Endothelial cell of umbilical vein (primary cell): ENCODE measurements around the gene FIS1. TPM values are rescaled to one million over a fixed set of nuclear protein-coding genes. Genes with fewer than 3 reads are reported as not detected.

Experiments
- BruUV-seq: library from RNA; stranded (reverse); fragments of 400-500 nt; replicated peaks from 2 replicates; lab custom pipeline; 2021; lab: Mats Ljungman, UMichigan
- CTCF ChIA-PET: fragments of 300-600, 350-600 bp; sonication (Branson Sonifier 250); formaldehyde crosslinking; loops from one replicate; lab custom pipeline; 2021; ENCODE audit warnings: antibody characterized with exemption, inconsistent platforms; lab: Charles Lee
- POLR2A ChIA-PET: fragments of 300-600, 350-600 bp; sonication (Branson Sonifier 250); formaldehyde crosslinking; loops from one replicate; lab custom pipeline; 2021; ENCODE audit warnings: antibody characterized with exemption, inconsistent platforms; lab: Charles Lee
- DNase-seq: peaks from one replicate; pipeline ENCODE4 v3.0.0-alpha.2; 2011; ENCODE audit warnings: low read depth, low spot score
- FAIRE-seq: peaks from 2 replicates; lab custom pipeline; 2011; peaks lifted over from hg19 to GRCh38; lab: Jason Lieb, UNC
- H2AFZ ChIP-seq: 2 replicates; pipeline ENCODE4 v1.6.0; 2012; ENCODE audit warnings: low read depth, low read length, control low read depth, inconsistent platforms
- H3K27ac ChIP-seq: 2 replicates; pipeline ENCODE4 v1.5.1; 2011; ENCODE audit warnings: low read depth, mild to moderate bottlenecking, control low read depth, low read length, moderate library complexity; ENCODE audit not compliant: insufficient read depth
- H3K27me3 ChIP-seq, 2 experiments: 2 replicates each; pipeline versions ENCODE4 v1.6.0 to v1.6.1; 2011; ENCODE audit warnings: low read length in 2 of 2, mixed read lengths in 1 of 2; ENCODE audit not compliant: control insufficient read depth in 2 of 2, insufficient read depth in 2 of 2
- H3K36me3 ChIP-seq, 2 experiments: 2 replicates in 1 of 2; 3 replicates in 1 of 2; pipeline ENCODE4 v1.5.1; 2011; ENCODE audit warnings: low read length in 2 of 2, mild to moderate bottlenecking in 1 of 2, moderate library complexity in 1 of 2; ENCODE audit not compliant: control insufficient read depth in 2 of 2, insufficient read depth in 2 of 2; ENCODE audit errors: extremely low read depth in 1 of 2
- H3K4me1 ChIP-seq: 3 replicates; pipeline ENCODE4 v1.5.1; 2011; ENCODE audit warnings: mild to moderate bottlenecking, low read length; ENCODE audit not compliant: control insufficient read depth, insufficient read depth; ENCODE audit errors: extremely low read depth
- H3K4me2 ChIP-seq: 2 replicates; pipeline ENCODE4 v1.6.1; 2011; ENCODE audit warnings: low read length, control low read depth, mixed read lengths; ENCODE audit not compliant: insufficient read depth
- H3K4me3 ChIP-seq, 3 experiments: fragments of 200-600 bp in 1 of 3; sonication (generic), shearing (Covaris generic) in 1 of 3; replicated peaks in 1 of 3; 2 replicates each; pipeline ENCODE4 v1.5.1; 2011 to 2016; ENCODE audit warnings: control low read depth in 3 of 3, low read length in 3 of 3, mild to moderate bottlenecking in 2 of 3, inconsistent platforms in 1 of 3, low read depth in 1 of 3, moderate library complexity in 1 of 3; ENCODE audit not compliant: insufficient read depth in 1 of 3
- H3K79me2 ChIP-seq: 2 replicates; pipeline ENCODE4 v1.6.0; 2012; ENCODE audit warnings: low read length, inconsistent platforms; ENCODE audit not compliant: control insufficient read depth, insufficient read depth
- H3K9ac ChIP-seq: replicated peaks from 2 replicates; pipeline ENCODE3; 2011; ENCODE audit warnings: low read length, control low read depth; ENCODE audit not compliant: insufficient read depth; ENCODE audit errors: extremely low read depth
- H3K9me1 ChIP-seq: replicated peaks from 3 replicates; pipeline ENCODE4 v1.6.0; 2011; ENCODE audit warnings: mild to moderate bottlenecking, low read length; ENCODE audit not compliant: control insufficient read depth, insufficient read depth; ENCODE audit errors: extremely low read depth
- H3K9me3 ChIP-seq: replicated peaks from 2 replicates; pipeline ENCODE4 v1.5.1; 2012; ENCODE audit warnings: low read length, inconsistent platforms; ENCODE audit not compliant: control insufficient read depth, insufficient read depth
- H4K20me1 ChIP-seq: replicated peaks from 2 replicates; pipeline ENCODE3; 2011; ENCODE audit warnings: mild to moderate bottlenecking, low read length; ENCODE audit not compliant: control insufficient read depth, insufficient read depth; ENCODE audit errors: extremely low read depth
- CTCF ChIP-seq, 2 donors: IDR thresholded peaks; 1 replicate in 1 of 2; 2 replicates in 1 of 2; pipeline ENCODE4 v1.5.1; 2011; ENCODE audit warnings: low read length in 2 of 2, mild to moderate bottlenecking in 2 of 2, moderate library complexity in 2 of 2, control low read depth in 1 of 2, inconsistent platforms in 1 of 2, low read depth in 1 of 2; ENCODE audit not compliant: insufficient read depth in 1 of 2; ENCODE audit errors: extremely low read depth in 1 of 2
- EZH2 ChIP-seq: IDR thresholded peaks from 2 replicates; pipeline ENCODE4 v1.6.1; 2012; ENCODE audit warnings: borderline replicate concordance, low read depth, mild to moderate bottlenecking, moderate library complexity, low read length, inconsistent platforms; ENCODE audit not compliant: severe bottlenecking
- FOS ChIP-seq: IDR thresholded peaks from 2 replicates; pipeline ENCODE4 v1.6.1; 2011; ENCODE audit warnings: mild to moderate bottlenecking, low read length, moderate library complexity, borderline replicate concordance; ENCODE audit not compliant: insufficient read depth
- GATA2 ChIP-seq: IDR thresholded peaks from 2 replicates; pipeline ENCODE4 v1.7.0; 2011; ENCODE audit warnings: low read depth, mild to moderate bottlenecking, moderate library complexity, mixed read lengths, low read length; ENCODE audit not compliant: insufficient read length, insufficient read depth
- JUN ChIP-seq: IDR thresholded peaks from 2 replicates; pipeline ENCODE4 v1.6.1; 2011; ENCODE audit warnings: borderline replicate concordance, low read depth; ENCODE audit not compliant: insufficient read length, insufficient read depth
- MYC ChIP-seq: IDR thresholded peaks from one replicate; pipeline ENCODE4 v1.6.1; 2011; ENCODE audit warnings: mild to moderate bottlenecking, low read depth, low read length
- POLR2A ChIP-seq: IDR thresholded peaks from 2 replicates; pipeline ENCODE4 v1.6.1; 2012; ENCODE audit warnings: low read depth, mild to moderate bottlenecking, control low read depth, low read length
- POLR2AphosphoS5 ChIP-seq: IDR thresholded peaks from 2 replicates; pipeline ENCODE4 v1.6.1; 2012; ENCODE audit warnings: low read depth, mild to moderate bottlenecking, control low read depth, low read length, moderate library complexity; ENCODE audit not compliant: insufficient read depth
- dilution Hi-C: fragments of 300-500 bp; cut with MboI; formaldehyde crosslinking; loops from one replicate; pipeline ENCODE4 v1.15.0; 2019; ENCODE audit warnings: low sequenced_read_pairs; ENCODE audit not compliant: extremely low pct_ligation_motif_present
- intact Hi-C: fragments of 100-400 bp; cut with micrococcal nuclease; formaldehyde crosslinking; loops from one replicate; pipeline ENCODE4 v1.10.0; 2022
- polyA plus RNA-seq, 4 experiments: library from polyadenylated mRNA; depleted of rRNA in 3 of 4; stranded (reverse) in 3 of 4; unstranded in 1 of 4; fragments of >200 nt; gene quantifications; 2 replicates each; pipeline versions ENCODE4 v1.2.1 to v1.2.3, GENCODE V29; 2011 to 2012; ENCODE audit warnings: missing spikeins in 1 of 4
- total RNA-seq: library from RNA; stranded (reverse); gene quantifications from 2 replicates; pipeline ENCODE4 v1.2.3, GENCODE V29; 2021
- TF ChIP-seq, protein P1 (sequence below): IDR thresholded peaks from 2 replicates; pipeline ENCODE4 v1.6.1; 2011; ENCODE audit not compliant: insufficient read depth, insufficient read length

FIS1 gene
- total and polyA plus RNA-seq, 2 donors (not counting 3 experiments of a cell fraction or from before 2014, with no cell fraction given), result 132 to 330 TPM

GRCh38 chr7:101250324-101250723, 5.4 kb upstream of the FIS1 start:
- dilution Hi-C loops (no loop called here), intact Hi-C loops (no loop called here)
- no peaks in the 10 kb centered on the region for H3K27me3 ChIP-seq
- H3K9ac ChIP-seq, result no peak overlapping the region
- H3K9me3 ChIP-seq, result no peaks in the 10 kb centered on the region
- TF ChIP-seq EZH2 (no peak), FOS (no peak), GATA2 (no peak), MYC (no peak), POLR2AphosphoS5 (no peak), JUN (no peak), CTCF (IDR thresholded peaks at IDR 0.05; ENCODE audit: extremely low read depth in 1 of 2, insufficient read depth in 1 of 2, low read depth in 1 of 2, low read length in 2 of 2) (no peak), POLR2A (no peak)
- TF ChIP-seq, protein P1, sequence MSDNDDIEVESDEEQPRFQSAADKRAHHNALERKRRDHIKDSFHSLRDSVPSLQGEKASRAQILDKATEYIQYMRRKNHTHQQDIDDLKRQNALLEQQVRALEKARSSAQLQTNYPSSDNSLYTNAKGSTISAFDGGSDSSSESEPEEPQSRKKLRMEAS, result no peak
- BruUV-seq, result no TSS peak
- peak overlapping the region; percentile 14 for H3K4me2 ChIP-seq
- CTCF ChIA-PET, result interaction anchor here (1.4 kb wide), 1 partner anchor 106 kb away, joined by 4 read pairs; no protein-coding TSS in a partner anchor
- no peaks in the 10 kb centered on the region for H4K20me1 ChIP-seq
- no peaks in the 10 kb centered on the region for H3K9me1 ChIP-seq
- no peak overlapping the region for H2AFZ ChIP-seq
- POLR2A ChIA-PET, result no interaction called here
- H3K4me3 ChIP-seq, result no peak overlapping the region
- DNase-seq, result no peak
- peaks cover 4% of the 10 kb centered on the region for H3K4me1 ChIP-seq
- no peak overlapping the region for H3K27ac ChIP-seq
- H3K36me3 ChIP-seq, result peaks cover 0 to 3% of the 10 kb centered on the region in 2 experiments
- peaks cover 23% of the 10 kb centered on the region for H3K79me2 ChIP-seq
- FAIRE-seq, result no peak
